Neuronal stem cell (in vitro differentiated cells): ENCODE data around the gene GABPB2.

Source experiments
- DNase-seq: peaks from one replicate; pipeline ENCODE4 v3.0.0-alpha.2; 2013; ENCODE audit warnings: low spot score
- H2AFZ ChIP-seq: one replicate; pipeline ENCODE4 v1.6.1; 2013; ENCODE audit warnings: mild to moderate bottlenecking, low read length, inconsistent platforms
- H2AK5ac ChIP-seq: 2 replicates; pipeline ENCODE4 v1.6.1; 2013; ENCODE audit warnings: low read depth, mild to moderate bottlenecking, inconsistent platforms, low read length, moderate library complexity, mixed read lengths
- H2BK120ac ChIP-seq: 2 replicates; pipeline ENCODE4 v1.6.1; 2013; ENCODE audit warnings: low read depth, mild to moderate bottlenecking, inconsistent platforms, low read length, moderate library complexity, mixed read lengths
- H2BK12ac ChIP-seq: one replicate; pipeline ENCODE4 v1.6.1; 2013; ENCODE audit warnings: low read length, inconsistent platforms
- H2BK15ac ChIP-seq: 2 replicates; pipeline ENCODE4 v1.6.1; 2013; ENCODE audit warnings: mild to moderate bottlenecking, low read length, inconsistent platforms, mixed read lengths
- H2BK5ac ChIP-seq: one replicate; pipeline ENCODE4 v1.6.1; 2013; ENCODE audit warnings: inconsistent platforms, mild to moderate bottlenecking, low read length, moderate library complexity
- H3K14ac ChIP-seq: one replicate; pipeline ENCODE4 v1.6.1; 2013; ENCODE audit warnings: low read length, inconsistent platforms
- H3K18ac ChIP-seq: 2 replicates; pipeline ENCODE4 v1.6.1; 2013; ENCODE audit warnings: low read length, inconsistent platforms
- H3K23ac ChIP-seq: 2 replicates; pipeline ENCODE4 v1.6.1; 2013; ENCODE audit warnings: low read depth, mild to moderate bottlenecking, mixed read lengths, low read length, inconsistent platforms; ENCODE audit not compliant: poor library complexity
- H3K27ac ChIP-seq: replicated peaks from 3 replicates; pipeline ENCODE4 v1.5.1; 2013; ENCODE audit warnings: low read length, inconsistent platforms
- H3K27me3 ChIP-seq, 3 experiments: 2 replicates each; pipeline ENCODE4 v1.6.1; 2013; ENCODE audit warnings: low read length in 3 of 3, mild to moderate bottlenecking in 2 of 3, inconsistent platforms in 1 of 3, low read depth in 1 of 3, mixed read lengths in 1 of 3, moderate library complexity in 1 of 3; ENCODE audit not compliant: control insufficient read depth in 3 of 3, insufficient read depth in 3 of 3
- H3K36me3 ChIP-seq, 2 donors: replicated peaks in 1 of 2; 2 replicates each; pipeline ENCODE4 v1.6.1; 2013; ENCODE audit warnings: low read length in 2 of 2; ENCODE audit not compliant: control insufficient read depth in 2 of 2, insufficient read depth in 2 of 2
- H3K4ac ChIP-seq: 2 replicates; pipeline ENCODE4 v1.6.1; 2013; ENCODE audit warnings: inconsistent platforms, mild to moderate bottlenecking, low read length, moderate library complexity
- H3K4me1 ChIP-seq, 2 donors: 1 replicate in 1 of 2; 2 replicates in 1 of 2; pipeline ENCODE4 v1.6.1; 2013; ENCODE audit warnings: low read length in 2 of 2, low read depth in 1 of 2; ENCODE audit not compliant: control insufficient read depth in 2 of 2, insufficient read depth in 1 of 2
- H3K4me2 ChIP-seq: one replicate; pipeline ENCODE4 v1.6.1; 2013; ENCODE audit warnings: mild to moderate bottlenecking, low read length, inconsistent platforms; ENCODE audit not compliant: insufficient read depth, poor library complexity, severe bottlenecking
- H3K4me3 ChIP-seq, 2 donors: 2 replicates each; pipeline ENCODE4 v1.5.1; 2013; ENCODE audit warnings: low read length in 2 of 2, mild to moderate bottlenecking in 2 of 2, inconsistent platforms in 1 of 2, moderate library complexity in 1 of 2
- H3K79me1 ChIP-seq: one replicate; pipeline ENCODE4 v1.6.1; 2013; ENCODE audit warnings: low read depth, mild to moderate bottlenecking, inconsistent platforms, low read length, moderate library complexity
- H3K9ac ChIP-seq: one replicate; pipeline ENCODE4 v1.6.1; 2013; ENCODE audit warnings: mild to moderate bottlenecking, low read depth, low read length, inconsistent platforms; ENCODE audit not compliant: poor library complexity
- H3K9me3 ChIP-seq, 2 donors: replicated peaks in 1 of 2; 2 replicates each; pipeline versions ENCODE3 to v1.6.1; 2013; ENCODE audit warnings: low read length in 2 of 2, mild to moderate bottlenecking in 2 of 2, inconsistent platforms in 1 of 2, low read depth in 1 of 2, mixed read lengths in 1 of 2, moderate library complexity in 1 of 2; ENCODE audit not compliant: control insufficient read depth in 2 of 2, insufficient read depth in 1 of 2
- H4K8ac ChIP-seq: one replicate; pipeline ENCODE4 v1.6.1; 2013; ENCODE audit warnings: low read depth, mild to moderate bottlenecking, inconsistent platforms, low read length, moderate library complexity
- H4K91ac ChIP-seq: one replicate; pipeline ENCODE4 v1.6.1; 2013; ENCODE audit warnings: low read length, low read depth, mild to moderate bottlenecking, inconsistent platforms; ENCODE audit not compliant: poor library complexity
- WGBS, 2 donors: extraction: QIAGEN DNeasy Blood & Tissue Kit; methylation state at CpG; one replicate each; pipeline ENCODE4 v1.1.7; 2013; ENCODE audit warnings: missing lambda C conversion rate in 2 of 2, mixed read lengths in 1 of 2; ENCODE audit not compliant: insufficient read length in 2 of 2, insufficient replicate concordance in 1 of 2; ENCODE audit errors: extremely low coverage in 2 of 2; 5-methylcytosine and 5-hydroxymethylcytosine counted together

The GABPB2 gene

GRCh38 chr1:151055581-151055980 lies 15.0 kb upstream of the GABPB2 start:
- Histone ChIP-seq H3K4me2 (no peak overlapping the region), H3K9ac (no peak overlapping the region), H4K8ac (no peak overlapping the region), H3K18ac (no peak overlapping the region), H2BK5ac (no peak overlapping the region), H2AFZ (no peak overlapping the region), H3K9me3 (no peaks in the 10 kb centered on the region), H3K4me3 (no peak overlapping the region), H4K91ac (no peak overlapping the region), H2BK15ac (no peak overlapping the region), H3K14ac (no peak overlapping the region), H2BK12ac (no peak overlapping the region), H3K79me1 (peaks cover 13% of the 10 kb centered on the region), H3K36me3 (peaks cover 37 to 62% of the 10 kb centered on the region in 2 donors), H3K27ac (no peak overlapping the region), H3K23ac (no peak overlapping the region), H3K4me1 (peaks cover 5 to 9% of the 10 kb centered on the region in 2 donors), H3K4ac (no peak overlapping the region), H2BK120ac (no peak overlapping the region), H2AK5ac (no peak overlapping the region), H3K27me3 (no peaks in the 10 kb centered on the region)
- no CpG with 5 or more reads among the region's 2 CpGs for WGBS, 2 donors
- no peak for DNase-seq

- Histone ChIP-seq H2BK5ac (no peak overlapping the region), H3K4me1 (peaks cover 5 to 9% of the 10 kb centered on the region in 2 donors), H4K91ac (no peak overlapping the region), H2AFZ (no peak overlapping the region), H3K4me3 (no peak overlapping the region), H4K8ac (no peak overlapping the region), H3K79me1 (peaks cover 13% of the 10 kb centered on the region), H2BK15ac (no peak overlapping the region), H2AK5ac (no peak overlapping the region), H3K4me2 (no peak overlapping the region), H3K18ac (no peak overlapping the region), H3K9me3 (no peaks in the 10 kb centered on the region), H2BK12ac (no peak overlapping the region), H3K14ac (no peak overlapping the region), H3K27me3 (no peaks in the 10 kb centered on the region), H3K23ac (no peak overlapping the region), H2BK120ac (no peak overlapping the region), H3K9ac (no peak overlapping the region), H3K4ac (no peak overlapping the region), H3K36me3 (peaks cover 37 to 57% of the 10 kb centered on the region in 2 donors), H3K27ac (no peak overlapping the region)
- DNase-seq = no peak
- WGBS, 2 donors = no CpG with 5 or more reads among the region's 2 CpGs
Observed at GRCh38 chr1:151056149-151056548, 14.4 kb upstream of the GABPB2 start.

GRCh38 chr1:151058692-151059091 lies 11.9 kb upstream of the GABPB2 start:
- Histone ChIP-seq H2AK5ac (peak overlapping the region; percentile 76), H2BK12ac (no peak overlapping the region), H2BK120ac (no peak overlapping the region), H3K14ac (peak overlapping the region; percentile 23), H3K4me1 (peaks cover 5 to 12% of the 10 kb centered on the region in 2 donors), H2BK15ac (peak overlapping the region; percentile 15), H3K4me3 (peak overlapping the region; percentile 93 to 99), H3K79me1 (peaks cover 13% of the 10 kb centered on the region), H4K91ac (no peak overlapping the region), H3K18ac (peak overlapping the region; percentile 82), H3K4me2 (peak overlapping the region; percentile 87), H3K4ac (no peak overlapping the region), H4K8ac (no peak overlapping the region), H3K36me3 (peaks cover 26 to 44% of the 10 kb centered on the region in 2 donors), H2AFZ (peak overlapping the region; percentile 97), H3K27ac (no peak overlapping the region), H3K23ac (peak overlapping the region; percentile 50), H3K9ac (peak overlapping the region; percentile 74), H3K27me3 (no peaks in the 10 kb centered on the region), H3K9me3 (peaks cover 0 to 6% of the 10 kb centered on the region in 2 donors), H2BK5ac (peak overlapping the region; percentile 79)
- no peak for DNase-seq
- WGBS, 2 donors = no CpG with 5 or more reads among the region's 10 CpGs

GRCh38 chr1:151059109-151060006 lies 11.2 kb upstream of the GABPB2 start, which contains the start of gene CDC42SE1:
CDC42SE1 (minus strand) TSS chr1:151059622; CDS start chr1:151055730, 3,892 bp downstream.
- Histone ChIP-seq H3K4me3 (peak within 1 kb of the TSS; percentile 93 to 99), H2BK5ac (peak within 1 kb of the TSS; percentile 79), H3K36me3 (peaks cover 22 to 42% of the 10 kb centered on the region in 2 donors), H3K18ac (peak within 1 kb of the TSS; percentile 99), H2AK5ac (peak within 1 kb of the TSS; percentile 76), H3K4me2 (peak within 1 kb of the TSS; percentile 87), H3K23ac (peak within 1 kb of the TSS; percentile 99), H3K27ac (peak within 1 kb of the TSS; percentile 88), H3K9me3 (peaks cover 0 to 6% of the 10 kb centered on the region in 2 donors), H3K4me1 (peaks cover 5 to 13% of the 10 kb centered on the region in 2 donors), H3K9ac (peak within 1 kb of the TSS; percentile 99), H3K79me1 (peaks cover 13% of the 10 kb centered on the region), H3K4ac (peak within 1 kb of the TSS; percentile 44), H2BK15ac (peak within 1 kb of the TSS; percentile 75), H2BK120ac (peak within 1 kb of the TSS; percentile 61), H2AFZ (peak within 1 kb of the TSS; percentile 97), H3K14ac (peak within 1 kb of the TSS; percentile 98), H4K8ac (no peak within 1 kb of the TSS), H4K91ac (peak within 1 kb of the TSS; percentile 27), H3K27me3 (no peaks in the 10 kb centered on the region), H2BK12ac (no peak within 1 kb of the TSS)
- peak; percentile 79 for DNase-seq
- WGBS, 2 donors = no CpG with 5 or more reads among the region's 58 CpGs
